H1 (cell line): ENCODE data around the gene LTB. TPM values are rescaled to one million over a fixed set of nuclear protein-coding genes. Genes with fewer than 3 reads are reported as not detected.

Source experiments
- CTCF ChIA-PET: fragments of 300-600 bp; sonication (Branson Sonifier 250); formaldehyde crosslinking; loops from one replicate; lab custom pipeline; 2021; ENCODE audit not compliant: partially characterized antibody; lab: Charles Lee
- POLR2A ChIA-PET: fragments of 300-600 bp; sonication (Branson Sonifier 250); formaldehyde crosslinking; loops from one replicate; lab custom pipeline; 2021; ENCODE audit warnings: inconsistent platforms; ENCODE audit not compliant: partially characterized antibody; lab: Charles Lee
- DNase-seq, 2 experiments: peaks; one replicate each; pipeline versions ENCODE4 v3.0.0 to v3.0.0-alpha.2; 2010 to 2022; ENCODE audit warnings: low spot score in 2 of 2, low read depth in 1 of 2, mixed read lengths in 1 of 2
- FAIRE-seq: peaks from 2 replicates; lab custom pipeline; 2011; peaks lifted over from hg19 to GRCh38; lab: Jason Lieb, UNC
- H2AFZ ChIP-seq: 2 replicates; pipeline ENCODE4 v1.8.1; 2012; ENCODE audit warnings: low read length, inconsistent platforms
- H2AK5ac ChIP-seq: 2 replicates; pipeline ENCODE4 v1.6.1; 2013; ENCODE audit warnings: low read depth, low read length
- H2BK120ac ChIP-seq: replicated peaks from 2 replicates; pipeline ENCODE3; 2013; ENCODE audit warnings: low read depth, low read length, inconsistent platforms
- H2BK12ac ChIP-seq: 2 replicates; pipeline ENCODE4 v1.6.1; 2013; ENCODE audit warnings: low read depth, low read length
- H2BK15ac ChIP-seq: 2 replicates; pipeline ENCODE4 v1.6.1; 2013; ENCODE audit warnings: low read length
- H2BK20ac ChIP-seq: 2 replicates; pipeline ENCODE4 v1.6.1; 2013; ENCODE audit warnings: low read length
- H2BK5ac ChIP-seq: 2 replicates; pipeline ENCODE4 v1.6.1; 2013; ENCODE audit warnings: low read depth, low read length
- H3K14ac ChIP-seq: 2 replicates; pipeline ENCODE4 v1.6.1; 2013; ENCODE audit warnings: inconsistent platforms; ENCODE audit not compliant: insufficient read length
- H3K18ac ChIP-seq: 2 replicates; pipeline ENCODE4 v1.6.1; 2013; ENCODE audit warnings: low read length; ENCODE audit errors: extremely low read depth
- H3K23ac ChIP-seq: 2 replicates; pipeline ENCODE4 v1.6.1; 2013; ENCODE audit warnings: inconsistent platforms; ENCODE audit not compliant: insufficient read length
- H3K23me2 ChIP-seq: 2 replicates; pipeline ENCODE4 v1.6.1; 2013; ENCODE audit warnings: low read depth, low read length
- H3K27ac ChIP-seq: 2 replicates; pipeline ENCODE4 v1.6.1; 2011; ENCODE audit warnings: low read depth, low read length, inconsistent platforms
- H3K27me3 ChIP-seq, 4 experiments: replicated peaks in 1 of 4; 1 replicate in 1 of 4; 2 replicates in 3 of 4; pipeline versions ENCODE4 v1.6.1 to v1.8.1; 2011 to 2013; ENCODE audit warnings: low read length in 3 of 4, mild to moderate bottlenecking in 3 of 4, inconsistent platforms in 2 of 4, mixed read lengths in 2 of 4, moderate library complexity in 1 of 4; ENCODE audit not compliant: control insufficient read depth in 3 of 4, insufficient read depth in 3 of 4; ENCODE audit errors: extremely low read depth in 1 of 4
- H3K36me3 ChIP-seq, 4 experiments: 2 replicates each; pipeline versions ENCODE4 v1.6.1 to v1.8.1; 2011 to 2013; ENCODE audit warnings: mild to moderate bottlenecking in 4 of 4, low read length in 3 of 4, moderate library complexity in 2 of 4, control low read depth in 1 of 4, inconsistent platforms in 1 of 4; ENCODE audit not compliant: insufficient read depth in 4 of 4, control insufficient read depth in 2 of 4
- H3K4ac ChIP-seq: replicated peaks from 2 replicates; pipeline ENCODE3; 2013; ENCODE audit warnings: low read length, low read depth, mixed read lengths, inconsistent platforms; ENCODE audit not compliant: insufficient read length
- H3K4me1 ChIP-seq, 4 experiments: replicated peaks in 1 of 4; 1 replicate in 1 of 4; 2 replicates in 3 of 4; pipeline versions ENCODE4 v1.6.1 to v1.8.1; 2011 to 2013; ENCODE audit warnings: low read length in 3 of 4, inconsistent platforms in 2 of 4, mixed read lengths in 1 of 4; ENCODE audit not compliant: insufficient read depth in 4 of 4, control insufficient read depth in 3 of 4
- H3K4me2 ChIP-seq, 2 experiments: 2 replicates each; pipeline versions ENCODE4 v1.6.1 to v1.8.1; 2011 to 2013; ENCODE audit warnings: low read depth in 2 of 2, low read length in 2 of 2, control low read depth in 1 of 2, inconsistent platforms in 1 of 2, mild to moderate bottlenecking in 1 of 2; ENCODE audit not compliant: insufficient read depth in 1 of 2
- H3K4me3 ChIP-seq, 4 experiments: fragments of 200-600, 300-600 bp in 1 of 4; sonication (generic), shearing (Covaris generic), sonication (Bioruptor Twin) in 1 of 4; 2 replicates each; pipeline versions ENCODE4 v1.5.1 to v1.8.1; 2011 to 2016; ENCODE audit warnings: low read length in 4 of 4, low read depth in 3 of 4, control low read depth in 2 of 4, inconsistent platforms in 2 of 4, mild to moderate bottlenecking in 2 of 4, mixed read lengths in 1 of 4, moderate library complexity in 1 of 4; ENCODE audit not compliant: insufficient read depth in 2 of 4; ENCODE audit errors: extremely low read depth in 1 of 4
- H3K56ac ChIP-seq: replicated peaks from 2 replicates; pipeline ENCODE3; 2013; ENCODE audit warnings: low read depth, mild to moderate bottlenecking, mixed read lengths, low read length, inconsistent platforms; ENCODE audit not compliant: insufficient read length
- H3K79me1 ChIP-seq: 2 replicates; pipeline ENCODE4 v1.6.1; 2013; ENCODE audit warnings: low read depth, low read length, control low read depth
- H3K79me2 ChIP-seq, 2 experiments: 2 replicates each; pipeline versions ENCODE4 v1.6.1 to v1.8.1; 2012 to 2013; ENCODE audit warnings: low read length in 2 of 2, mild to moderate bottlenecking in 2 of 2, inconsistent platforms in 1 of 2; ENCODE audit not compliant: insufficient read depth in 2 of 2, control insufficient read depth in 1 of 2
- H3K9ac ChIP-seq, 4 experiments: replicated peaks in 1 of 4; 1 replicate in 1 of 4; 2 replicates in 3 of 4; pipeline versions ENCODE4 v1.6.1 to v1.8.1; 2011 to 2013; ENCODE audit warnings: low read depth in 3 of 4, low read length in 3 of 4, control low read depth in 2 of 4, mild to moderate bottlenecking in 2 of 4, moderate library complexity in 2 of 4, inconsistent platforms in 1 of 4; ENCODE audit errors: extremely low read depth in 1 of 4
- H3K9me3 ChIP-seq, 2 experiments: 2 replicates each; pipeline versions ENCODE4 v1.6.1 to v1.8.1; 2012 to 2013; ENCODE audit warnings: mild to moderate bottlenecking in 2 of 2, moderate library complexity in 2 of 2, control low read depth in 1 of 2, inconsistent platforms in 1 of 2, low read depth in 1 of 2, low read length in 1 of 2, mixed read lengths in 1 of 2; ENCODE audit not compliant: insufficient read depth in 2 of 2
- H4K20me1 ChIP-seq, 2 experiments: replicated peaks in 1 of 2; 2 replicates each; pipeline versions ENCODE3 to v1.8.1; 2011 to 2013; ENCODE audit warnings: inconsistent platforms in 2 of 2, low read length in 2 of 2, mild to moderate bottlenecking in 1 of 2; ENCODE audit not compliant: insufficient read depth in 2 of 2, control insufficient read depth in 1 of 2
- H4K5ac ChIP-seq: 2 replicates; pipeline ENCODE4 v1.6.1; 2013; ENCODE audit warnings: low read length, low read depth, mixed read lengths, inconsistent platforms; ENCODE audit not compliant: insufficient read length
- H4K8ac ChIP-seq: 2 replicates; pipeline ENCODE4 v1.8.0; 2013; ENCODE audit warnings: mild to moderate bottlenecking, moderate library complexity, low read length, inconsistent platforms; ENCODE audit not compliant: insufficient read depth; ENCODE audit errors: extremely low read depth
- H4K91ac ChIP-seq: replicated peaks from 2 replicates; pipeline ENCODE3; 2013; ENCODE audit warnings: low read length, mixed read lengths, inconsistent platforms; ENCODE audit not compliant: insufficient read length
- BACH1 ChIP-seq: IDR thresholded peaks from 2 replicates; pipeline ENCODE4 v1.6.1; 2012; ENCODE audit warnings: low read length, improper control_type of control experiment
- CBX5 ChIP-seq: fragments of 300-800, 300-1000 bp; sonication (generic); IDR thresholded peaks from 2 replicates; pipeline ENCODE4 v1.7.1; 2016; ENCODE audit warnings: antibody characterized with exemption, low read length, low read depth
- EZH2 ChIP-seq: fragments of 200-600 bp; sonication (generic); IDR thresholded peaks from 2 replicates; pipeline ENCODE4 v1.7.1; 2012; ENCODE audit warnings: low read depth, mild to moderate bottlenecking, moderate library complexity, low read length, inconsistent platforms; ENCODE audit not compliant: severe bottlenecking
- FOSL1 ChIP-seq: IDR thresholded peaks from 2 replicates; pipeline ENCODE4 v1.6.1; 2011; ENCODE audit warnings: mild to moderate bottlenecking, low read depth, low read length, moderate library complexity; ENCODE audit not compliant: insufficient read depth
- GABPA ChIP-seq: IDR thresholded peaks from 2 replicates; pipeline ENCODE4 v1.6.1; 2011; ENCODE audit warnings: mild to moderate bottlenecking, low read length, moderate library complexity, borderline replicate concordance; ENCODE audit not compliant: insufficient read depth
- HDAC6 ChIP-seq: IDR thresholded peaks from one replicate; pipeline ENCODE4 v1.7.1; 2012; ENCODE audit warnings: low read depth, mild to moderate bottlenecking, inconsistent platforms, low read length, moderate library complexity
- NRF1 ChIP-seq: IDR thresholded peaks from 2 replicates; pipeline ENCODE4 v1.6.1; 2011; ENCODE audit warnings: mild to moderate bottlenecking, low read depth, low read length, improper control_type of control experiment
- PHF8 ChIP-seq: fragments of 200-600 bp; sonication (generic); conservative IDR thresholded peaks from 2 replicates; pipeline ENCODE4 v1.7.1; 2012; ENCODE audit warnings: low read depth, mild to moderate bottlenecking, inconsistent platforms, low read length, moderate library complexity
- RAD21 ChIP-seq, 2 experiments: IDR thresholded peaks in 1 of 2; conservative IDR thresholded peaks in 1 of 2; 2 replicates each; pipeline ENCODE4 v1.6.1; 2011; ENCODE audit warnings: low read depth in 2 of 2, low read length in 2 of 2, improper control_type of control experiment in 1 of 2, inconsistent platforms in 1 of 2, mild to moderate bottlenecking in 1 of 2, moderate library complexity in 1 of 2
- RBBP5 ChIP-seq: IDR thresholded peaks from 2 replicates; pipeline ENCODE4 v1.7.1; 2012; ENCODE audit warnings: low read depth, mild to moderate bottlenecking, inconsistent platforms, low read length, moderate library complexity, borderline replicate concordance
- SP4 ChIP-seq: IDR thresholded peaks from 2 replicates; pipeline ENCODE4 v1.6.1; 2012; ENCODE audit warnings: low read length, inconsistent platforms
- YY1 ChIP-seq: IDR thresholded peaks from 2 replicates; pipeline ENCODE4 v1.6.1; 2011; ENCODE audit warnings: low read depth, mild to moderate bottlenecking, low read length
- ZNF274 ChIP-seq: IDR thresholded peaks from 2 replicates; pipeline ENCODE4 v1.7.0; 2012; ENCODE audit warnings: low read length, borderline replicate concordance; ENCODE audit errors: extremely low read depth
- WGBS, 2 experiments: shearing (Covaris generic) in 1 of 2; methylation state at CpG; one replicate each; pipeline versions ENCODE4 v1.1.6 to v1.1.7; 2013 to 2015; ENCODE audit warnings: low lambda C conversion rate in 2 of 2, mixed read lengths in 2 of 2, inconsistent platforms in 1 of 2, low coverage in 1 of 2, missing lambda C conversion rate in 1 of 2; ENCODE audit not compliant: insufficient replicate concordance in 2 of 2, insufficient coverage in 1 of 2, insufficient read length in 1 of 2; ENCODE audit errors: extremely low coverage in 1 of 2, missing lambda C conversion rate in 1 of 2; 5-methylcytosine and 5-hydroxymethylcytosine counted together
- polyA plus RNA-seq, 7 experiments: library from polyadenylated mRNA; depleted of rRNA in 3 of 7; stranded (reverse) in 5 of 7; unstranded in 2 of 7; fragments of >200 nt in 5 of 7; fragments of 200-250 nt in 2 of 7; gene quantifications; 1 replicate in 5 of 7; 2 replicates in 1 of 7; 4 replicates in 1 of 7; pipeline versions ENCODE4 v1.2.1 to v1.2.3, GENCODE V29; 2011 to 2013; ENCODE audit warnings: missing spikeins in 2 of 7, mixed read lengths in 2 of 7
- total RNA-seq: library from RNA; stranded (reverse); fragmentation: NEBNext Ultra II Directional; extraction: Animal tissue kit (Norgen Biotek cat#: 25700); gene quantifications from 2 replicates; pipeline ENCODE4 v1.2.1, GENCODE V29; 2021

Gene LTB
- total and polyA plus RNA-seq, 2 of the 8 experiments (the other 6 are each of a cell fraction or from before 2014, with no cell fraction given), result 0.43 to 0.47 TPM

DNA sequence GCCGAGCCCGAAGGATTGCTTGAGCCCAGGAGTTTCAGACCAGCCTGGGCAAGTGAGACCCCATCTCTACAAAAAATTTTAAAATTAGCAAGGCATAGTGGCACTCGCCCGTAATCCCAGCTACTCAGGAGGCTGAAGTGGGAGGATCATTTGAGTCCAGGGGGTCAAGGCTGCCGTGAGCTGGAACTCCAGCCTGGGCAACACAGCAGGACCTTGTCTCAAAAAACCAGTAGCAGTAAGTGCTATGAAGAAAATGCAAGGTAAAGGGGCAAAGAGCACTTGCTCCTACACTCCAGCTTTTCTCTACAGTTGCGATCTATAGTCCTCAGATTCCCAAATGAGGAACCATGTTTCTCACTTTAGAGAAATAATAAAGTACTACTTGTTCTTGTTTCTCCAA, 38.6 kb downstream of the LTB start:
- H3K27me3 ChIP-seq, result no peaks in the 10 kb centered on the region
- no peak overlapping the region; a peak in 1 of 4 replicates for H3K4me2 ChIP-seq
- H3K4me3 ChIP-seq, result no peak overlapping the region
- H3K9ac ChIP-seq, result no peak overlapping the region
- peaks cover 29 to 43% of the 10 kb centered on the region in 2 experiments for H3K79me2 ChIP-seq
- 96% methylated on average over 6 of the region's 6 CpGs; no CpG with 5 or more reads in 1 of the 2 experiments for WGBS, 2 experiments
- no peak overlapping the region for H3K14ac ChIP-seq
- no peak overlapping the region for H3K27ac ChIP-seq
- no peak overlapping the region for H3K23ac ChIP-seq
- H2BK12ac ChIP-seq, result no peak overlapping the region
- no peak overlapping the region for H3K4ac ChIP-seq
- peaks cover 7% of the 10 kb centered on the region for H3K23me2 ChIP-seq
- FAIRE-seq (no peak), DNase-seq (no peak)
- no peak overlapping the region for H2BK120ac ChIP-seq
- H3K4me1 ChIP-seq, result peaks cover 4 to 18% (median 10%) of the 10 kb centered on the region in 4 experiments; a peak in 6 of 7 replicates
- TF ChIP-seq RAD21 (IDR thresholded peaks at IDR 0.05 in 1 of 2, conservative IDR thresholded peaks at IDR 0.05 in 1 of 2; ENCODE audit: low read depth in 2 of 2, low read length in 2 of 2) (no peak), PHF8 (no peak), NRF1 (no peak), YY1 (no peak), ZNF274 (no peak), FOSL1 (no peak), HDAC6 (no peak), EZH2 (no peak), CBX5 (no peak), GABPA (no peak), RBBP5 (no peak), BACH1 (no peak), SP4 (no peak)
- no peak overlapping the region for H2AFZ ChIP-seq
- H4K91ac ChIP-seq, result no peak overlapping the region
- no peaks in the 10 kb centered on the region; the same call in 1 of the 2 replicates for H3K79me1 ChIP-seq
- H2AK5ac ChIP-seq, result no peak overlapping the region
- CTCF ChIA-PET, result interaction anchor here (1.1 to 24.7 kb wide), 4 partner anchors 36 to 67 kb away, joined by 3 to 613 read pairs (median 4); partner anchors contain the start of genes LST1 and NCR3
- no peak overlapping the region for H2BK20ac ChIP-seq
- H4K20me1 ChIP-seq, result peaks cover 16 to 20% of the 10 kb centered on the region in 2 experiments
- H3K9me3 ChIP-seq, result no peaks in the 10 kb centered on the region
- POLR2A ChIA-PET, result interaction anchor here (0.9 to 18.4 kb wide), 12 partner anchors 8 to 121 kb away, joined by 3 to 428 read pairs (median 44); partner anchors contain the start of genes AIF1, BAG6, C6orf47 and CSNK2B
- peaks cover 10 to 19% (median 18%) of the 10 kb centered on the region in 4 experiments for H3K36me3 ChIP-seq
- no peak overlapping the region for H2BK5ac ChIP-seq
- no peak overlapping the region for H3K18ac ChIP-seq
- H2BK15ac ChIP-seq, result no peak overlapping the region
- no peak overlapping the region for H4K5ac ChIP-seq
- no peak overlapping the region for H3K56ac ChIP-seq
- no peak overlapping the region for H4K8ac ChIP-seq
